GM18868 (cell line): ENCODE results near the gene CTDSPL.

ENCODE experiments used
- ATAC-seq: cut with Tn5 transposase; IDR thresholded peaks from one replicate; pipeline ENCODE4 v1.9.1; 2021; ENCODE audit warnings: mild to moderate bottlenecking, moderate library complexity; ENCODE audit not compliant: unreplicated experiment

The CTDSPL gene

GRCh38 chr3:38011111-38011510 lies 149.4 kb downstream of the CTDSPL start:
- ATAC-seq = no peak

GRCh38 chr3:38015485-38015884 lies 153.8 kb downstream of the CTDSPL start:
- ATAC-seq = no peak

GRCh38 chr3:38015984-38016383 lies 154.3 kb downstream of the CTDSPL start:
- ATAC-seq = no peak

GRCh38 chr3:38016410-38016809 lies 154.7 kb downstream of the CTDSPL start:
- no peak for ATAC-seq

GRCh38 chr3:38016847-38017444 lies 155.3 kb downstream of the CTDSPL start:
- no peak for ATAC-seq

GRCh38 chr3:38017445-38018295 lies 156.0 kb downstream of the CTDSPL start:
- no peak for ATAC-seq

GRCh38 chr3:38018296-38019266 lies 156.9 kb downstream of the CTDSPL start:
- no peak for ATAC-seq

- no peak for ATAC-seq
These were observed 158.1 kb downstream of the CTDSPL start for GRCh38 chr3:38019658-38020341.

- ATAC-seq = no peak
These were observed 158.7 kb downstream of the CTDSPL start for GRCh38 chr3:38020342-38020726.

GRCh38 chr3:38021196-38021595 lies 159.5 kb downstream of the CTDSPL start:
- no peak for ATAC-seq

GRCh38 chr3:38022301-38022700 lies 160.6 kb downstream of the CTDSPL start:
- ATAC-seq = no peak

- ATAC-seq = no peak
These were observed 161.4 kb downstream of the CTDSPL start for GRCh38 chr3:38022896-38023709.

GRCh38 chr3:38026856-38027255 lies 165.2 kb downstream of the CTDSPL start:
- no peak for ATAC-seq

GRCh38 chr3:38027466-38028465 lies 166.1 kb downstream of the CTDSPL start:
- no peak for ATAC-seq

- no peak for ATAC-seq
These were observed 167.1 kb downstream of the CTDSPL start for GRCh38 chr3:38028621-38029361.

GRCh38 chr3:38029400-38030125 lies 167.9 kb downstream of the CTDSPL start, which contains the start of gene PLCD1:
Gene PLCD1 (minus strand): TSS chr3:38029642. CDS start chr3:38029539, 103 bp downstream.
- no peak for ATAC-seq
